Mesothelial cell of epicardium (in vitro differentiated cells): ENCODE measurements around the gene HLA-DPB1. TPM values are rescaled to one million over a fixed set of nuclear protein-coding genes. Genes with fewer than 3 reads are reported as not detected.
A peak's percentile ranks its signal among the peaks of the same experiment; 100 is the strongest.

ENCODE experiments used
- DNase-seq, 2 experiments: peaks; one replicate each; pipeline ENCODE4 v3.0.0; 2021; ENCODE audit warnings: low spot score in 2 of 2; ENCODE audit not compliant: unreplicated experiment in 2 of 2
- H3K27ac Mint-ChIP-seq: 2 replicates; pipeline ENCODE4 v1.8.0; 2021; ENCODE audit warnings: mixed read lengths
- H3K27me3 Mint-ChIP-seq: 2 replicates; pipeline ENCODE4 v1.8.0; 2021; ENCODE audit warnings: low read depth, mixed read lengths
- H3K36me3 Mint-ChIP-seq: 2 replicates; pipeline ENCODE4 v1.8.0; 2021; ENCODE audit warnings: mixed read lengths
- H3K4me1 Mint-ChIP-seq: 2 replicates; pipeline ENCODE4 v1.8.0; 2021; ENCODE audit warnings: mixed read lengths
- H3K4me3 Mint-ChIP-seq: 2 replicates; pipeline ENCODE4 v1.8.0; 2021; ENCODE audit warnings: mild to moderate bottlenecking, moderate library complexity, mixed read lengths
- H3K9me3 Mint-ChIP-seq: 2 replicates; pipeline ENCODE4 v1.8.0; 2021; ENCODE audit warnings: mixed read lengths
- CTCF ChIP-seq: fragments of 200-600 bp; sonication (generic); IDR thresholded peaks from one replicate; pipeline ENCODE4 v1.5.0; 2021; ENCODE audit warnings: antibody characterized with exemption; ENCODE audit not compliant: unreplicated experiment
- total RNA-seq: library from RNA; stranded (reverse); gene quantifications from 3 replicates; pipeline ENCODE4 v1.2.1, GENCODE V29; 2021

The HLA-DPB1 gene
- total RNA-seq, 1 donor from 2014 or later, result 12.7 TPM

- Mint-ChIP-seq H3K4me1 (peaks cover 31% of the 10 kb centered on the region), H3K27ac (no peak overlapping the region), H3K27me3 (peaks cover 3% of the 10 kb centered on the region), H3K36me3 (peaks cover under 1% of the 10 kb centered on the region), H3K4me3 (peak overlapping the region; percentile 81), H3K9me3 (no peaks in the 10 kb centered on the region)
- DNase-seq, result no peak
- no peak for TF ChIP-seq CTCF
Measured at GRCh38 chr6:33079580-33079979, 3.8 kb downstream of the HLA-DPB1 start.

GRCh38 chr6:33080127-33081089 lies 4.6 kb downstream of the HLA-DPB1 start:
- peak in 1 of 2 experiments; percentile 62 for DNase-seq
- peak overlapping the region; percentile 81 for H3K4me3 Mint-ChIP-seq
- TF ChIP-seq CTCF, result no peak
- H3K27ac Mint-ChIP-seq, result peak overlapping the region; percentile 94
- no peaks in the 10 kb centered on the region for H3K9me3 Mint-ChIP-seq
- peaks cover 2% of the 10 kb centered on the region for H3K27me3 Mint-ChIP-seq
- H3K4me1 Mint-ChIP-seq, result peaks cover 31% of the 10 kb centered on the region
- H3K36me3 Mint-ChIP-seq, result peaks cover 6% of the 10 kb centered on the region

GRCh38 chr6:33081098-33081824 lies 5.5 kb downstream of the HLA-DPB1 start:
- peak overlapping the region; percentile 27 for H3K27ac Mint-ChIP-seq
- peak overlapping the region; percentile 81 for H3K4me3 Mint-ChIP-seq
- H3K36me3 Mint-ChIP-seq, result peaks cover 7% of the 10 kb centered on the region
- H3K27me3 Mint-ChIP-seq, result no peaks in the 10 kb centered on the region
- no peaks in the 10 kb centered on the region for H3K9me3 Mint-ChIP-seq
- no peak for DNase-seq
- no peak for TF ChIP-seq CTCF
- peaks cover 31% of the 10 kb centered on the region for H3K4me1 Mint-ChIP-seq

GRCh38 chr6:33082702-33083101 lies 6.9 kb downstream of the HLA-DPB1 start:
- Mint-ChIP-seq H3K27ac (no peak overlapping the region), H3K27me3 (no peaks in the 10 kb centered on the region), H3K4me3 (no peak overlapping the region), H3K9me3 (no peaks in the 10 kb centered on the region), H3K4me1 (peaks cover 30% of the 10 kb centered on the region), H3K36me3 (peaks cover 9% of the 10 kb centered on the region)
- peak; percentile 29 for TF ChIP-seq CTCF
- DNase-seq, result no peak

- H3K36me3 Mint-ChIP-seq, result peaks cover 9% of the 10 kb centered on the region
- H3K9me3 Mint-ChIP-seq, result no peaks in the 10 kb centered on the region
- no peaks in the 10 kb centered on the region for H3K27me3 Mint-ChIP-seq
- TF ChIP-seq CTCF, result no peak
- H3K27ac Mint-ChIP-seq, result no peak overlapping the region
- H3K4me3 Mint-ChIP-seq, result no peak overlapping the region
- H3K4me1 Mint-ChIP-seq, result peaks cover 15% of the 10 kb centered on the region
- no peak for DNase-seq
Measured at GRCh38 chr6:33085627-33086026, 9.8 kb downstream of the HLA-DPB1 start.
